HepG2 (cell line): ENCODE results near the gene ABCC5. TPM values are rescaled to one million over a fixed set of nuclear protein-coding genes. Genes with fewer than 3 reads are reported as not detected.
A peak's percentile ranks its signal among the peaks of the same experiment; 100 is the strongest.

Source experiments
- ATAC-seq: fragments of 200-7000 bp; cut with Tn5 transposase; 3 replicates; pipeline ENCODE4 v1.9.1; 2020; ENCODE audit warnings: mild to moderate bottlenecking, moderate library complexity
- Bru-seq: library from RNA; stranded (reverse); fragments of 400-500 nt; gene quantifications from one replicate; lab custom pipeline; 2021; lab: Mats Ljungman, UMichigan
- BruChase-seq, 2 experiments: library from RNA; stranded (reverse); fragments of 400-500 nt; gene quantifications; one replicate each; lab custom pipeline; 2021; lab: Mats Ljungman, UMichigan
- BruUV-seq: library from RNA; stranded (reverse); fragments of 400-500 nt; replicated peaks from 2 replicates; lab custom pipeline; 2021; lab: Mats Ljungman, UMichigan
- CTCF ChIA-PET: fragments of 300-600 bp; formaldehyde crosslinking; extraction: SDS; loops from one replicate; lab custom pipeline; 2021; ENCODE audit warnings: low total read pairs, inconsistent platforms, low intra/inter-chr PET ratio; lab: Yijun Ruan, JAX
- POLR2A ChIA-PET: fragments of 350-600 bp; sonication (Branson Sonifier 250); formaldehyde crosslinking; loops from one replicate; lab custom pipeline; 2020; ENCODE audit warnings: antibody characterized with exemption, inconsistent platforms; lab: Yijun Ruan, JAX
- DNase-seq: peaks from one replicate; pipeline ENCODE4 v3.0.0-alpha.2; 2015; ENCODE audit warnings: low spot score
- FAIRE-seq: peaks from 3 replicates; lab custom pipeline; 2011; peaks lifted over from hg19 to GRCh38; lab: Jason Lieb, UNC
- H2AFZ ChIP-seq: one replicate; pipeline ENCODE4 v1.6.1; 2011; ENCODE audit warnings: low read length, inconsistent platforms
- H3K27ac ChIP-seq: fragments of 300-600 bp; 3 replicates; pipeline ENCODE4 v1.8.0; 2011; ENCODE audit warnings: mixed run types, mild to moderate bottlenecking, mixed read lengths, low read length, inconsistent platforms; ENCODE audit not compliant: insufficient read depth; ENCODE audit errors: extremely low read length
- H3K27me3 ChIP-seq, 2 experiments: fragments of 200-600 bp in 1 of 2; 2 replicates in 1 of 2; 3 replicates in 1 of 2; pipeline versions ENCODE4 v1.6.0 to v1.8.0; 2011; ENCODE audit warnings: low read length in 2 of 2, mild to moderate bottlenecking in 2 of 2, moderate library complexity in 2 of 2, inconsistent platforms in 1 of 2; ENCODE audit not compliant: insufficient read depth in 2 of 2, control insufficient read depth in 1 of 2
- H3K36me3 ChIP-seq, 2 experiments: fragments of 200-600 bp in 1 of 2; replicated peaks in 1 of 2; 2 replicates in 1 of 2; 3 replicates in 1 of 2; pipeline versions ENCODE4 v1.5.1 to v1.8.0; 2011; ENCODE audit warnings: low read length in 2 of 2, inconsistent platforms in 1 of 2; ENCODE audit not compliant: insufficient read depth in 2 of 2, control insufficient read depth in 1 of 2
- H3K4me1 ChIP-seq: 2 replicates; pipeline ENCODE4 v1.5.1; 2012; ENCODE audit warnings: low read length, inconsistent platforms; ENCODE audit not compliant: insufficient read depth
- H3K4me2 ChIP-seq: 2 replicates; pipeline ENCODE4 v1.6.0; 2011; ENCODE audit warnings: low read depth, low read length, inconsistent platforms
- H3K4me3 ChIP-seq, 3 experiments: fragments of 200-600 bp in 1 of 3; sonication (generic), shearing (Covaris generic) in 1 of 3; replicated peaks in 1 of 3; 2 replicates each; pipeline ENCODE4 v1.5.1; 2011 to 2016; ENCODE audit warnings: low read length in 3 of 3, inconsistent platforms in 2 of 3, low read depth in 2 of 3, mild to moderate bottlenecking in 2 of 3, control low read depth in 1 of 3, mixed read lengths in 1 of 3; ENCODE audit not compliant: insufficient read depth in 1 of 3
- H3K79me2 ChIP-seq: one replicate; pipeline ENCODE4 v1.6.1; 2011; ENCODE audit warnings: low read length, inconsistent platforms; ENCODE audit not compliant: insufficient read depth
- H3K9ac ChIP-seq: 2 replicates; pipeline ENCODE4 v1.6.0; 2011; ENCODE audit warnings: mild to moderate bottlenecking, low read depth, low read length, inconsistent platforms; ENCODE audit not compliant: insufficient read depth
- H3K9me3 ChIP-seq: 2 replicates; pipeline ENCODE4 v1.5.1; 2012; ENCODE audit warnings: mild to moderate bottlenecking, low read length
- H4K20me1 ChIP-seq: 2 replicates; pipeline ENCODE4 v1.6.0; 2011; ENCODE audit warnings: inconsistent platforms, mild to moderate bottlenecking, low read length, moderate library complexity; ENCODE audit not compliant: insufficient read depth
- ELF1 ChIP-seq: sonication (generic); formaldehyde crosslinking; IDR thresholded peaks from 2 replicates; pipeline ENCODE4 v1.4.0; 2020; ENCODE audit warnings: missing genetic modification reagents
- MIER3 ChIP-seq: IDR thresholded peaks from 2 replicates; pipeline ENCODE4 v1.6.1; 2016; ENCODE audit warnings: missing compliant biosample characterization, borderline replicate concordance
- MTA1 ChIP-seq: sonication (generic); formaldehyde crosslinking; IDR thresholded peaks from 2 replicates; pipeline ENCODE4 v1.4.0; 2020; ENCODE audit warnings: missing genetic modification reagents, mild to moderate bottlenecking, borderline replicate concordance
- NR2F6 ChIP-seq, 2 experiments: IDR thresholded peaks; 2 replicates each; pipeline ENCODE4 v1.6.1; 2016; ENCODE audit warnings: antibody characterized with exemption in 1 of 2, mild to moderate bottlenecking in 1 of 2
- PHF8 ChIP-seq: sonication (generic); formaldehyde crosslinking; IDR thresholded peaks from 2 replicates; pipeline ENCODE4 v1.5.0; 2020; ENCODE audit warnings: missing genetic modification reagents
- PITX1 ChIP-seq: sonication (generic); formaldehyde crosslinking; IDR thresholded peaks from 2 replicates; pipeline ENCODE4 v1.5.1; 2020; ENCODE audit warnings: mild to moderate bottlenecking, missing genetic modification reagents
- RFXANK ChIP-seq: IDR thresholded peaks from 2 replicates; pipeline ENCODE4 v1.6.1; 2016
- SOX5 ChIP-seq: IDR thresholded peaks from 2 replicates; pipeline ENCODE4 v1.6.1; 2016; ENCODE audit warnings: borderline replicate concordance
- STAG1 ChIP-seq: sonication (generic); formaldehyde crosslinking; IDR thresholded peaks from 2 replicates; pipeline ENCODE4 v1.4.0; 2020; ENCODE audit warnings: missing genetic modification reagents
- ZNF260 ChIP-seq: sonication (generic); formaldehyde crosslinking; IDR thresholded peaks from 2 replicates; pipeline ENCODE4 v1.4.0; 2020; ENCODE audit warnings: missing genetic modification reagents, low read depth, mild to moderate bottlenecking, borderline replicate concordance
- ZNF3 ChIP-seq: IDR thresholded peaks from 2 replicates; pipeline ENCODE4 v1.7.0; 2017; ENCODE audit warnings: inconsistent platforms
- ZNF446 ChIP-seq: sonication (generic); formaldehyde crosslinking; IDR thresholded peaks from 2 replicates; pipeline ENCODE4 v1.5.0; 2020; ENCODE audit warnings: mild to moderate bottlenecking, missing genetic modification reagents
- ZNF883 ChIP-seq: sonication (generic); formaldehyde crosslinking; IDR thresholded peaks from 2 replicates; pipeline ENCODE4 v1.5.1; 2020; ENCODE audit warnings: mild to moderate bottlenecking, missing genetic modification reagents; ENCODE audit errors: not compliant biosample characterization
- WGBS: methylation state at CpG from one replicate; pipeline ENCODE4 v1.1.6; 2017; ENCODE audit warnings: low lambda C conversion rate; 5-methylcytosine and 5-hydroxymethylcytosine counted together
- in situ Hi-C: cut with HindIII; loops from 2 replicates; pipeline ENCODE4 v1.10.0; 2017; ENCODE audit warnings: low pct_unique_long_range_greater_than_20kb; ENCODE audit not compliant: extremely low pct_ligation_motif_present
- intact Hi-C: fragments of 100-400 bp; cut with micrococcal nuclease; formaldehyde crosslinking; loops from one replicate; pipeline ENCODE4 v1.10.0; 2022; ENCODE audit not compliant: unreplicated experiment
- long read RNA-seq, 2 experiments: library from RNA in 1 of 2; library from polyadenylated mRNA in 1 of 2; stranded (forward) in 1 of 2; unstranded in 1 of 2; transcript quantifications; one replicate each; pipeline ENCODE4 v2.0.0, GENCODE V29; 2019 to 2022
- polyA minus RNA-seq, 3 experiments: library from RNA; depleted of rRNA, polyadenylated mRNA; stranded (reverse); fragments of >200 nt; gene quantifications; 2 replicates each; pipeline ENCODE4 v1.2.3, GENCODE V29; 2011; ENCODE audit warnings: low replicate concordance in 1 of 3
- polyA plus RNA-seq, 8 experiments: library from polyadenylated mRNA; depleted of rRNA in 3 of 8; stranded (reverse) in 7 of 8; unstranded in 1 of 8; fragments of >200 nt; fragmentation: Illumina TruSeq in 4 of 8; extraction: Trizol in 4 of 8; gene quantifications; 2 replicates each; pipeline versions ENCODE4 v1.2.1 to v1.2.3, GENCODE V29; 2011 to 2016; ENCODE audit warnings: low read depth in 4 of 8, missing spikeins in 1 of 8, mixed read lengths in 1 of 8; ENCODE audit not compliant: insufficient read depth in 1 of 8
- total RNA-seq, 5 experiments: library from RNA; depleted of rRNA; stranded (reverse); fragments of >200 nt; fragmentation: Illumina TruSeq; extraction: Trizol; gene quantifications; 2 replicates each; pipeline ENCODE4 v1.2.3, GENCODE V29; 2016; ENCODE audit warnings: low read depth in 1 of 5
- TF ChIP-seq, protein P1 (sequence below): IDR thresholded peaks from 2 replicates; pipeline ENCODE4 v1.6.1; 2016; ENCODE audit warnings: missing compliant biosample characterization, missing genetic modification reagents, borderline replicate concordance
- TF ChIP-seq, protein P2 (sequence below): sonication (generic); formaldehyde crosslinking; IDR thresholded peaks from 2 replicates; pipeline ENCODE4 v1.5.1; 2020; ENCODE audit warnings: missing genetic modification reagents, mild to moderate bottlenecking, borderline replicate concordance

ABCC5 gene
- total RNA-seq (2016; rRNA removed; fragmentation: Illumina TruSeq; extraction: Trizol) (7.8 and 12.7 TPM in 2 replicates), polyA plus RNA-seq (2011; rRNA removed) (12.5 and 14.1 TPM in 2 replicates), polyA minus RNA-seq (2011; rRNA and poly(A)+ RNA removed; ENCODE audit: low replicate concordance) (15.6 and 37.4 TPM in 2 replicates), Bru-seq, nascent RNA (percentile 49 among the genes with signal in this experiment), BruChase-seq, experiment 1, labeled RNA remaining after a 6-hour chase (percentile 58 among the genes with signal in this experiment), BruChase-seq, experiment 2, labeled RNA remaining after a 2-hour chase (percentile 52 among the genes with signal in this experiment)
- 3.7 and 3.9 TPM in 2 replicates for total RNA-seq (2016; cell fraction: cytosol; rRNA removed; fragmentation: Illumina TruSeq; extraction: Trizol; ENCODE audit: low read depth)
- total RNA-seq (2016; cell fraction: insoluble cytoplasmic fraction; rRNA removed; fragmentation: Illumina TruSeq; extraction: Trizol) = 7.1 and 13.0 TPM in 2 replicates
- total RNA-seq (2016; cell fraction: membrane; rRNA removed; fragmentation: Illumina TruSeq; extraction: Trizol) = 6.1 and 6.4 TPM in 2 replicates
- total RNA-seq (2016; cell fraction: nucleus; rRNA removed; fragmentation: Illumina TruSeq; extraction: Trizol) = 22.3 and 24.4 TPM in 2 replicates
- polyA plus RNA-seq (2011; cell fraction: cytosol; rRNA removed) = 5.2 and 6.5 TPM in 2 replicates
- 37.7 and 46.7 TPM in 2 replicates for polyA plus RNA-seq (2011; cell fraction: nucleus; rRNA removed)
- 9.2 and 10.3 TPM in 2 replicates for polyA plus RNA-seq (2012)
- polyA plus RNA-seq (2016; cell fraction: cytosol; fragmentation: Illumina TruSeq; extraction: Trizol; ENCODE audit: low read depth) = 2.0 and 2.8 TPM in 2 replicates
- polyA plus RNA-seq (2016; cell fraction: insoluble cytoplasmic fraction; fragmentation: Illumina TruSeq; extraction: Trizol; ENCODE audit: low read depth) = 5.0 and 5.7 TPM in 2 replicates
- polyA plus RNA-seq (2016; cell fraction: membrane; fragmentation: Illumina TruSeq; extraction: Trizol; ENCODE audit: low read depth) = 2.0 and 2.9 TPM in 2 replicates
- polyA plus RNA-seq (2016; cell fraction: nucleus; fragmentation: Illumina TruSeq; extraction: Trizol; ENCODE audit: insufficient read depth, low read depth) = 29.7 TPM in 2 replicates
- 5.2 and 7.6 TPM in 2 replicates for polyA minus RNA-seq (2011; cell fraction: cytosol; rRNA and poly(A)+ RNA removed)
- 30.0 and 32.6 TPM in 2 replicates for polyA minus RNA-seq (2011; cell fraction: nucleus; rRNA and poly(A)+ RNA removed)
- long read RNA-seq, experiment 1, partial matches to known transcripts = 1 of 3 reads
- long read RNA-seq, experiment 1, other reads (novel, unspliced or antisense) = 2 of 3 reads
- long read RNA-seq, experiment 2, full-length matches to known transcripts = 4 of 26 reads
- long read RNA-seq, experiment 2, partial matches to known transcripts = 19 of 26 reads
- long read RNA-seq, experiment 2, other reads (novel, unspliced or antisense) = 3 of 26 reads

DNA sequence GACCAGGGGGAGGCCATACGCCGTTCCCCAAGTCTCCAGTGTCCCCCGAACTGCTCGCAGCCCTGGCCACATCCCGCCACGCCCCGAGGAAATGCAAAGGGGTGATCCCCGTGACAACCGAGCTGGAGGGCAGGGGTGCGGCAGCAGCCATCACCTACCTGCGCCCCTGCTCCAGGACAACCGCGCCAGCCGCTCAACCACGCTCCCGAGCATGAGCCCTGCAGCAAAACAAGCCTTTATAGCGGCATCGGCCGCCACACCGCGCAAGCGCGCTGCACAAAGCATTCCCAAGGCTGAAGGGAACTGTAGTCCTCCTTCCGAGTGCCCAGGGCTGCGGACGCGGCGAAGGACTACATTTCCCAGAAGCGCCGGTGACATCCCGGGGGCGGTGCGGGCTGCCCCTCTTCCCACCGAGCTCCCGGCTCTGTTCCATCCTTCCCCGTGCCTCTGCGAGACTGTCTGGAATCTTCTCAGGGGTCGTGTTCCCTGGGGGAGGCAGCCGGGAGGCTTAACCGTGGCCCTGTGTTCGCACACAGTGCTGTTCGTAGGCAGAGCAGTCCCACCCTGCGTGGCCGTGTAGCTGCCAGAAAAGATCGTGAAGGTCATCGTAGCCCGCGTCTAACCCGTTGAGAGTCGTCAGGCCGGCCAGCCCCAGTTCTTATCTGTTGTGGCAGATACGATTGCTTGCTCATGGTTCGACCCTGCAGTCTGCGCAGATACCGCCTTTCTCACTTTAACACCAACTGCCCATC is at the start of gene ABCC5:
TSS of gene ABCC5 (minus strand) at position 213 of the 752 bp plus-strand sequence. CDS start 3,492 bp downstream, outside the sequence.
- Histone ChIP-seq H3K79me2 (no peaks in the 10 kb centered on the region), H3K36me3 (no peaks in the 10 kb centered on the region; a peak in 1 of 5 replicates), H4K20me1 (no peaks in the 10 kb centered on the region), H3K4me3 (peak within 1 kb of the TSS; percentile 73 to 97 (median 79)), H3K4me2 (peak within 1 kb of the TSS; percentile 81), H3K27ac (peak within 1 kb of the TSS; percentile 30), H3K9me3 (no peaks in the 10 kb centered on the region), H2AFZ (peak within 1 kb of the TSS; percentile 91), H3K9ac (peak within 1 kb of the TSS; percentile 54), H3K27me3 (no peaks in the 10 kb centered on the region), H3K4me1 (peaks cover 32% of the 10 kb centered on the region)
- 2% methylated on average over 11 of the region's 55 CpGs for WGBS
- DNase-seq (peak; percentile 85), ATAC-seq (peak; percentile 99), FAIRE-seq (peak; percentile 62)
- in situ Hi-C loops = loop anchor here (5.0 kb wide), 1 partner anchor 121 kb away; no protein-coding TSS in a partner anchor
- intact Hi-C loops = loop anchor here (1.0 to 10.0 kb wide), 4 partner anchors 29 to 227 kb away; partner anchors contain the start of genes ALG3 and EEF1AKMT4
- POLR2A ChIA-PET = interaction anchor here (0.7 to 1.5 kb wide), 10 partner anchors 30 to 138 kb away, joined by 3 to 7 read pairs (median 4); partner anchors contain the start of gene EIF2B5
- CTCF ChIA-PET = interaction anchor here (2.5 kb wide), 1 partner anchor 122 kb away, joined by 17 read pairs; no protein-coding TSS in a partner anchor
- no TSS peak for BruUV-seq
- TF ChIP-seq NR2F6 (IDR thresholded peaks at IDR 0.05) (no peak), NR2F6 (CRISPR knock-in tag; IDR thresholded peaks at IDR 0.05) (no peak), MIER3 (CRISPR knock-in tag) (peak; percentile 12; the same call in 1 of the 2 replicates), ZNF3 (no peak), SOX5 (CRISPR knock-in tag) (no peak), ZNF446 (CRISPR knock-in tag) (0 out of 2 replicates have a peak, but pooled peaks have one; percentile 26), RFXANK (no peak), ZNF883 (peak; percentile 65), ZNF260 (CRISPR knock-in tag) (no peak), ELF1 (CRISPR knock-in tag) (peak; percentile 77), PITX1 (CRISPR knock-in tag) (peak; percentile 38; the same call in 1 of the 2 replicates), MTA1 (CRISPR knock-in tag) (peak; percentile 75; the same call in 1 of the 2 replicates), STAG1 (CRISPR knock-in tag) (no peak), PHF8 (CRISPR knock-in tag) (peak; percentile 95)
- TF ChIP-seq, protein P1, sequence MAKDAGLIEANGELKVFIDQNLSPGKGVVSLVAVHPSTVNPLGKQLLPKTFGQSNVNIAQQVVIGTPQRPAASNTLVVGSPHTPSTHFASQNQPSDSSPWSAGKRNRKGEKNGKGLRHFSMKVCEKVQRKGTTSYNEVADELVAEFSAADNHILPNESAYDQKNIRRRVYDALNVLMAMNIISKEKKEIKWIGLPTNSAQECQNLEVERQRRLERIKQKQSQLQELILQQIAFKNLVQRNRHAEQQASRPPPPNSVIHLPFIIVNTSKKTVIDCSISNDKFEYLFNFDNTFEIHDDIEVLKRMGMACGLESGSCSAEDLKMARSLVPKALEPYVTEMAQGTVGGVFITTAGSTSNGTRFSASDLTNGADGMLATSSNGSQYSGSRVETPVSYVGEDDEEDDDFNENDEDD (CRISPR knock-in tag) = peak; percentile 13; the same call in 1 of the 2 replicates
- TF ChIP-seq, protein P2, sequence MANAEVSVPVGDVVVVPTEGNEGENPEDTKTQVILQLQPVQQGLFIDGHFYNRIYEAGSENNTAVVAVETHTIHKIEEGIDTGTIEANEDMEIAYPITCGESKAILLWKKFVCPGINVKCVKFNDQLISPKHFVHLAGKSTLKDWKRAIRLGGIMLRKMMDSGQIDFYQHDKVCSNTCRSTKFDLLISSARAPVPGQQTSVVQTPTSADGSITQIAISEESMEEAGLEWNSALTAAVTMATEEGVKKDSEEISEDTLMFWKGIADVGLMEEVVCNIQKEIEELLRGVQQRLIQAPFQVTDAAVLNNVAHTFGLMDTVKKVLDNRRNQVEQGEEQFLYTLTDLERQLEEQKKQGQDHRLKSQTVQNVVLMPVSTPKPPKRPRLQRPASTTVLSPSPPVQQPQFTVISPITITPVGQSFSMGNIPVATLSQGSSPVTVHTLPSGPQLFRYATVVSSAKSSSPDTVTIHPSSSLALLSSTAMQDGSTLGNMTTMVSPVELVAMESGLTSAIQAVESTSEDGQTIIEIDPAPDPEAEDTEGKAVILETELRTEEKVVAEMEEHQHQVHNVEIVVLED (CRISPR knock-in tag) = peak; percentile 62; the same call in 1 of the 2 replicates
